ENCODE data around the gene PTPN18.
A peak's percentile ranks its signal among the peaks of the same experiment; 100 is the strongest.

The PTPN18 gene

GRCh38 chr2:130366720-130367119 lies 10.9 kb downstream of the PTPN18 start:
- DNase-seq (ENCODE audit: low read depth) = no peak

- no peak for DNase-seq (ENCODE audit: low read depth)
These were observed 12.9 kb downstream of the PTPN18 start for GRCh38 chr2:130368786-130369185.

- DNase-seq (ENCODE audit: low read depth) = no peak
These were observed 13.6 kb downstream of the PTPN18 start for GRCh38 chr2:130369311-130369964.

- DNase-seq (ENCODE audit: low read depth) = no peak
These were observed 14.1 kb downstream of the PTPN18 start for GRCh38 chr2:130369965-130370341.

- no peak for DNase-seq (ENCODE audit: low read depth)
These were observed 14.6 kb downstream of the PTPN18 start for GRCh38 chr2:130370490-130370889.

- no peak for DNase-seq (ENCODE audit: low read depth)
These were observed 15.8 kb downstream of the PTPN18 start for GRCh38 chr2:130371723-130372054.

- DNase-seq (ENCODE audit: low read depth) = peak; percentile 57
These were observed 16.4 kb downstream of the PTPN18 start for GRCh38 chr2:130372055-130372832.

- no peak for DNase-seq (ENCODE audit: low read depth)
These were observed 17.3 kb downstream of the PTPN18 start for GRCh38 chr2:130372833-130373807.

GRCh38 chr2:130373808-130374365 lies 18.0 kb downstream of the PTPN18 start:
- DNase-seq (ENCODE audit: low read depth) = no peak

GRCh38 chr2:130374587-130375290 lies 18.9 kb downstream of the PTPN18 start:
- no peak for DNase-seq (ENCODE audit: low read depth)

- DNase-seq (ENCODE audit: low read depth) = no peak
These were observed 19.7 kb downstream of the PTPN18 start for GRCh38 chr2:130375291-130376266.

- DNase-seq (ENCODE audit: low read depth) = no peak
These were observed 20.8 kb downstream of the PTPN18 start for GRCh38 chr2:130376433-130377293.

GRCh38 chr2:130377491-130377890 lies 21.6 kb downstream of the PTPN18 start:
- DNase-seq (ENCODE audit: low read depth) = no peak

- no peak for DNase-seq (ENCODE audit: low read depth)
These were observed 22.5 kb downstream of the PTPN18 start for GRCh38 chr2:130378206-130378897.

- no peak for DNase-seq (ENCODE audit: low read depth)
These were observed 23.0 kb downstream of the PTPN18 start for GRCh38 chr2:130378898-130379214.

GRCh38 chr2:130380096-130380934 lies 24.5 kb downstream of the PTPN18 start:
- no peak for DNase-seq (ENCODE audit: low read depth)

- no peak for DNase-seq (ENCODE audit: low read depth)
These were observed 25.3 kb downstream of the PTPN18 start for GRCh38 chr2:130381145-130381544.

GRCh38 chr2:130381619-130382018 lies 25.8 kb downstream of the PTPN18 start:
- no peak for DNase-seq (ENCODE audit: low read depth)

Measured in activated gamma-delta T cell treated with anti-CD3 and anti-CD28 coated beads, Interleukin-2, amount 50 U/mL, for 16 hours (primary cell).